GM18951 (cell line): ENCODE measurements around the gene ADAMTS13.

Source experiments
- POLR2A ChIP-seq: IDR thresholded peaks from 4 replicates; pipeline ENCODE4 v1.6.1; 2011; ENCODE audit warnings: mild to moderate bottlenecking; ENCODE audit not compliant: insufficient read length, insufficient read depth; ENCODE audit errors: extremely low read depth
- in situ Hi-C: fragments of 300-500 bp; cut with MboI; formaldehyde crosslinking; loops from one replicate; pipeline ENCODE4 v1.12.0; 2022; ENCODE audit warnings: low sequenced_read_pairs, mixed read lengths, inconsistent platforms; ENCODE audit not compliant: unreplicated experiment

ADAMTS13 gene

GRCh38 chr9:133477992-133478850 lies 56.1 kb downstream of the ADAMTS13 start:
- TF ChIP-seq POLR2A = no peak
- in situ Hi-C loops = no loop called here

- in situ Hi-C loops = no loop called here
- peak; percentile 92 for TF ChIP-seq POLR2A
These were observed 56.9 kb downstream of the ADAMTS13 start, which contains the start of gene SLC2A6 for GRCh38 chr9:133478851-133479711. Gene SLC2A6, minus strand, starts transcription at chr9:133479099. Its CDS starts 40 bp downstream, at chr9:133479059.

GRCh38 chr9:133483611-133484010 lies 61.4 kb downstream of the ADAMTS13 start:
- in situ Hi-C loops = no loop called here

GRCh38 chr9:133484671-133485437 lies 62.7 kb downstream of the ADAMTS13 start:
- in situ Hi-C loops = no loop called here
- no peak for TF ChIP-seq POLR2A

More at GRCh38 chr9:133483611-133484010, 61.4 kb downstream of the ADAMTS13 start:
- no peak for TF ChIP-seq POLR2A

GRCh38 chr9:133485531-133486260 lies 63.5 kb downstream of the ADAMTS13 start:
- no peak for TF ChIP-seq POLR2A
- in situ Hi-C loops = no loop called here

GRCh38 chr9:133487331-133487725 lies 65.2 kb downstream of the ADAMTS13 start:
- in situ Hi-C loops = no loop called here
- no peak for TF ChIP-seq POLR2A

GRCh38 chr9:133488686-133489252 lies 66.6 kb downstream of the ADAMTS13 start:
- TF ChIP-seq POLR2A = no peak
- in situ Hi-C loops = no loop called here

- TF ChIP-seq POLR2A = no peak
- in situ Hi-C loops = no loop called here
These were observed 67.4 kb downstream of the ADAMTS13 start for GRCh38 chr9:133489253-133490190.

GRCh38 chr9:133490201-133490681 lies 68.1 kb downstream of the ADAMTS13 start:
- in situ Hi-C loops = no loop called here

GRCh38 chr9:133490865-133491655 lies 68.9 kb downstream of the ADAMTS13 start:
- in situ Hi-C loops = no loop called here
- TF ChIP-seq POLR2A = no peak

More at GRCh38 chr9:133490201-133490681, 68.1 kb downstream of the ADAMTS13 start:
- no peak for TF ChIP-seq POLR2A

GRCh38 chr9:133491656-133491925 lies 69.4 kb downstream of the ADAMTS13 start:
- in situ Hi-C loops = no loop called here
- no peak for TF ChIP-seq POLR2A
